ENCODE results near the gene SEMA3C. TPM values are rescaled to one million over a fixed set of nuclear protein-coding genes. Genes with fewer than 3 reads are reported as not detected.

The SEMA3C gene
- total RNA-seq, 1 donor from 2014 or later, result 9.5 TPM

GRCh38 chr7:80821771-80822319, 97.0 kb downstream of the SEMA3C start:
- ATAC-seq, result no peak

DNA sequence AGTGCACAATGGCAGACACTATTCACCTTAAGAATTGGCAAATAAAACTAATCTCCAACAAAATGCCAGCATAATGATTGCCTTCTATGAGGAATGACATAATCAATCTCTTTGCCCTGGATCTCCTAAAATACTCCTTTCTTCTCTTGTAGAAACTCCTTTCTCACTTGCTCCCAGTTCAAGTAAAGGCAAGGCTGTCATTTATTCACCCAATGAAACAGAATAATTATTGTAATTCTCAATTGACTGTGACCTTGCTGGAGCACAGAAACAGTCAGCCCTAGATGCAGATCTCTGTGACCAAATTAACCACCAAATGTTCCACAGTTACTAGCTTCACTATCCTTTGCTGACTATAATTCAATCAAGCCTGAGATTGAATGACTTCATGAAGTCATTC, 99.3 kb downstream of the SEMA3C start:
- ATAC-seq, result no peak

GRCh38 chr7:80818181-80818580, 100.7 kb downstream of the SEMA3C start:
- no peak for ATAC-seq

DNA sequence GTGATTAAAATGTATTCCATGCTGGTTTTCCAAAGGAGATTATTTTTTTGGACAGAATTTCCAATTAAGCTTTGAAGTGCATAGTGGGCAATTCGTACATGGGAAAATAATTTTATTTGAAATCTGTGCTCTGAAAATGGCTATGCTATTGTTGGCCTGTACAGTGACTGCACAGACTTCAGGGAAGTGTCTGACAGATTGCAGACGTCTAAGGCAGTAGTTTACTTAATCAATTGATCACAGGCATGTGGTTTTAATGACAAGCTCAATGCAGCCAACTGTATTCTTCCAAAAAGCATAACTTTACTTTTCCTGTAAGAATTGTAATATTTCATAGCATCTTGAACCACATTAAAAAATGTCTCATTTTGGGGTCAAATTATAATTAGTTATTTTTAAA, 102.0 kb downstream of the SEMA3C start:
- ATAC-seq, result no peak

DNA sequence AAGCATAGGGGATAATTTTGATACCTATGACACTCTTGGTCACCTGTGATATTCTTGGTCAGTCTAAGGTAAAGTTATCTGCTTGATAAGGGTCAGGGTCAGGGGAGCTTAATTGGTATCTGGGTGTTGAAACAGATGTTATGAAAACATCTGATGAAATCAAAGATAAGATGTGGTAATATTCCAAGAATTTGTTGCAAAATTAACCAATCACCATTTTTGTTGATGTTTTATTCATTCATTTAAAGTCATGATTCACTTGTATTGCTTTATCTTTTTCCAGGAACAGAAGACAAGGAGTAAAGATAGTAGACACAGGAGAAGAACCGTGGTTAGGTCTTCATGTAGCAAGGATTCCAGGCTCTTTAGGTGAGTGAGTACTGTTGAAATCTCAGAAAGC, 103.1 kb downstream of the SEMA3C start:
- ATAC-seq, result no peak

- no peak for ATAC-seq
These were observed 109.3 kb downstream of the SEMA3C start for GRCh38 chr7:80809545-80809944.

- no peak for ATAC-seq
These were observed 111.5 kb downstream of the SEMA3C start for GRCh38 chr7:80807166-80807900.

DNA sequence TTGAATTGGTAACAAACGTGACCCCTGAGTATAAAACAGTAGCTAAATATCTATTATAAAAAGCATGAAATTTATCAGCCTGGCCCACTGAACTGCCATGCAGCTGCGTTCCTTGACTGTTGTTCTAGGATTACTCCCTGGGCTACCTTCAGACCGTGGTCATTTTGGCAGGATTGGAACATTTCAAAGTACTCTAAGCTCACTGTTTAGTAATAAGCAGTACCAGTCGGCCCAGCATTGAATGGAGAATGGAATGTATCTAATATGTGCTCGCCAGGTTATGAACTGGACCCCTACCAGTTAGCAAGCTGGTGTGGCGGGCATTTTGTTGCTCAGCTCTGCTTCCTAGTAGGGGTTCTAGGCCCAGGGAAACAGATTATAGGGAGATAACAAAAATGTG, 112.2 kb downstream of the SEMA3C start:
- ATAC-seq, result no peak

DNA sequence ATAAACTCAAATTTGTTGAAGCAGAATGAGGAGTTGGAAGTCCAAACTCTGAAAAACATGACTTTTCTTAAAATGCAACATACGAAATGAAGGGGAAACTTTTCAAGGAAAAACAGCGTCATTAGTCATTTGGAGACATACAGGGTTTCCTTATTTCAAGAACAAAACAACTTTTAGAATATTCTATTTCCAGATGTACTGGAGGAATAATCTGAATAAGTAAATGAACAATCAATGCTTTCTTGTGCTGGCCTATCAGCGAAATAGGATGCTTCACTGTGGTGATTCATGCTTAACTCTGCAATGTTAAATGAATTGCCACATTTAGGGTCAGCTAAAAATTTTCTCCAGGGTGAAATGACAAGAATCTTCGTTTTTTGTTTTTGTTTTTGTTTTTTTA, 114.3 kb downstream of the SEMA3C start:
- ATAC-seq, result no peak

- no peak for ATAC-seq
These were observed 116.3 kb downstream of the SEMA3C start for GRCh38 chr7:80802527-80802926.

DNA sequence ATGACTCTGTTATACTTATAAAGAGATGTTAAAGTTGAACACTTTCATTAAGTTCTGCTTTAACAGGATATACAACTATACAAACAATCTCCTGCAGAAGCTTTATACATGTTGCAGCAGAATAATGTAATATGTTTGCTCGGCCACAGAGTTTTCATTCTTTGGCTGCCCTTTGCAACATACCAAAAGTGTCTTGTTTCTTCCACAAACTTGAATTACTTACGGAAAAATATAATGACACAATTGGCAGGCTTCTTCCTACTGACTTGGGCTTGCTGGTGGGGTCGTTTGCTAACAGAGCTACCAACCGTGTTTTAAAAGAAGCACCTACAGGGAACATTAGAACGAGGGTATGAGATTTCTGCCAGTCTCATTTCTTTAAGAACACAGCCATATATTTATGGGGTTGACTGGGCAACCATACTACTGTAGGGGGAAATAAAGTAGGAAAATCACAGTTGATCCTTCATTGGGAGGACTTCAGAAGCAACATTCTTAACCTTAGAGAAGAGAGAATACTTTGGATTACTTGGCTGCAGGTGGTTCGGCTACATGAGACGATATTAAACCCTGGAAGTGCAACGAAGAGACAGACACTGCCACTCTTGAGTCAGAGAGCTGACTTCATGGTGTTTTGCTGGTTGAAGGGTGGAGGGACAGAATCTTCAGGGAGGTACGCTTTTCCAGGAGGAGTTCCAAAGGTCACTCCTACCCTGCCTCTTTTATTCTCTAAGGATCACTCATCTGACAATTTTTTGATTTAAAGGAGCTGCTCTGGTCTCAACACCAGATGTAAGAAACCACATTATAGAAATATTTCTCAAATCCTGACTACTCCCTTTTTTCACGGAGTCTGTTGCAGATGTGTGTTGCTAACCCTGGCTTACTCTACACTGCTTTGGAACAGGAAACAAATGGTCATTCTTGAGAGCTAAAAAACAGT, 123.9 kb downstream of the SEMA3C start:
- no peak for ATAC-seq

- no peak for ATAC-seq
These were observed 127.3 kb downstream of the SEMA3C start for GRCh38 chr7:80791509-80791929.

DNA sequence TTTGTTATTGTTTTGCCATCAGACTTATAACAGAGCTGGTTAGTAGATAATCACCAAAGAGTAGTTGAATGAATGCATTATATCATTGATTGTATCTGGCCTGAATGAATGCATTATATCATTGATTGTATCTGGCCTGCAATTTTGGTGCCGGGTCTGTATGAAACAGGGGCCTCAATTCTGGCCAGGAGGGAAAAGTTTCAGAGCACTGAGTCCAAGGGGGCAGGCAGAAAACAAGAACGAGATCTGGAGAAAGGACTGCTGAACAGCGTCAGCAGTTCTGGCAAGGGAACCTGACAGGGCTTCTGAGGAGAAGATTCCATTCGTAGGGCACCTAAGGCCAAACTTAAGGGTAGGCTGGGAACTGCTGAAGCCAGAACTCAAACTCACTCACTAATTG, 128.0 kb downstream of the SEMA3C start:
- ATAC-seq, result no peak

GRCh38 chr7:80787721-80788120, 131.1 kb downstream of the SEMA3C start:
- ATAC-seq, result no peak

- ATAC-seq, result no peak
These were observed 132.8 kb downstream of the SEMA3C start for GRCh38 chr7:80785961-80786536.

DNA sequence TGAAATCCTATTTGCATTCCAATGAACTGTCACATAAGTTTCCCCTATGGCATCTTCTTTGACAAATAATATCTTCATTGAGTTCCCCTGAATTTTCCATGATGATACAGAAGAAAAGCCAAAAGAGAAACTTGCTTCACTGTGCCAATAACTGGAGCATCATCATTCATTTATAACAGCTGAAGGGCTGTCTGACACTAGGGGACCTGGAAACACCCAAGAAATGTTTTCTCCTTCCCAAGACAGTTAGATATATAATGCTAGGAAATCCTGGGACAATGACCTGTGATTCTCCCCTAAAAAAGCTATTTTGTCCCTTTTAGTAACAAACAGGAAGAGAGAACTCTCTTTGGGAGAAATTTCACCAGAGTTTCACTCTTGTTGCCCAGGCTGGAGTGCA, 133.6 kb downstream of the SEMA3C start:
- no peak for ATAC-seq

DNA sequence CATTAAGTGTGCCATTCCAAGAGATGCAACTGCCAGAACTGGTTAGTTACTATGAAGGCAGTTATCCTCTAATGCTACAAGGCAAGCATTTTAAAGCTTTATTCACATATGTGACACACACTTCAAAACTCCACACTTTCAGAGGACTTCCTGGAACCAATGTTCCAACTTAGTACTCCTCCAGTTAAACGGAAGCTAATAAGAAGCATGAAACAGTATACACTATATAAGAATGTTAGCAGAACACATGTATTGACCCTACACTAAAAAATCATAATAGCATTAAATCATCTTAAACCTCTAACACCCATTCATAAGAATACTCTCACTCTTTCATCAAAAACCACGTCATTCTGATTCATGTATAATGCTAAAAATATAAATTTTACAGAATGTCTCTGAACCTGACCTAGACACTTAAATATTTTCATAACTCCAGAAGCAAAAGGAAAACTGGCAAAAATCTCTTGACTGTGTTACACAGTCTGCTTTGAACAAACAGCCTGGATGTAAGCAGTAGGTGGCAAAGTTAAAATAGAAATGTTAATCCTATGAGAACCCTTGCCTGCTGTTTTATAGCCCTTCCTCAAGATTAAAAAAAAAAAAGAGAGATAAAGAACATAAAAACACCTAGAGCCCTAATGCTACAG, 135.0 kb downstream of the SEMA3C start:
- no peak for ATAC-seq

- ATAC-seq, result no peak
These were observed 135.6 kb downstream of the SEMA3C start for GRCh38 chr7:80783186-80783677.

DNA sequence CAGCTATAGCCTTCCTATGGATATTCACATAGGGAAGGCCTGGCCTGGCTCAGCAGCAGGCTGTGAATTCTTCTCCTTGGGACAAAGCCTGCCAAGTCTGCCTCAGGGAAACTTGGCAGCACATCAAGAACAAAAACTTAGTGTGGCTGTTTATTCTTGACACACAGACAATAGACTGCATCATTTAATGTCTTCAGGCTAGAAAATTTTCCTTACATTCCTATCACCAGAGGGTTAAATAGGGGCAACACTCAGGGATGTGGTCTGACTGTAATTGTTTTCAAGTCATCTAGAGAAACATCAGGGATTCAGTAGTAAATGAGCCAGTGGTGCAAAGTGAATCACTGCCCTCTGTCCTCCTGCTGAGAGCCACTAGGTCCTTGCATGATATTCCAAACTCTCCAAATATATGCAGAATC, 137.3 kb downstream of the SEMA3C start:
- no peak for ATAC-seq

- ATAC-seq, result no peak
These were observed 137.7 kb downstream of the SEMA3C start for GRCh38 chr7:80781146-80781545.

- ATAC-seq, result peak; percentile 41
These were observed 139.4 kb downstream of the SEMA3C start for GRCh38 chr7:80779456-80779855.

DNA sequence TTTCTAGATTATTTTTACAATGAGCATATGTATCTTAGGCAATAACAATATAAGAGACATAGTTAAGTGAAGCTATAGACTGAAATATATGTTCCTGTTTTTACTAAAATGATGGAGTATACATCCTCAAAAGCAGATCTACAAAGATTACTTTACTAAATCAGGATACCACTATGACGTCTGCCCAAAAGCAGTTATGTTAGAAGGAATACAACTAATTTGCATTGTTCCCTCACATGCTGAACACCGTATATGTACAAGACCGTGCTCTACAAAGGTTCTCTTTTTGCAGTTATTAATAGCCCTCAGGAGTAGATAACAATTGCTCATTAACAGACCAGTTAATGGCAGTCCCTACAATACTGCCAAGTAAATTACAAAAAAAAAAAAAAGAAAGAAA, 143.0 kb downstream of the SEMA3C start:
- no peak for ATAC-seq
